GM19193 (cell line): ENCODE results near the gene CHD6.

Experiments
- POLR2A ChIP-seq: IDR thresholded peaks from 4 replicates; pipeline ENCODE4 v1.6.1; 2011; ENCODE audit not compliant: insufficient read depth, insufficient read length; ENCODE audit errors: extremely low read depth

CHD6 gene

GRCh38 chr20:41367393-41367695 lies 250.8 kb downstream of the CHD6 start:
- no peak for TF ChIP-seq POLR2A

- TF ChIP-seq POLR2A, result no peak
Observed at GRCh38 chr20:41366546-41367392, 251.4 kb downstream of the CHD6 start, which contains the start of gene EMILIN3. Gene EMILIN3, minus strand, starts transcription at chr20:41366818. Its CDS starts 184 bp downstream, at chr20:41366634.

- TF ChIP-seq POLR2A, result no peak
Observed at GRCh38 chr20:41365777-41366545, 252.2 kb downstream of the CHD6 start.

DNA sequence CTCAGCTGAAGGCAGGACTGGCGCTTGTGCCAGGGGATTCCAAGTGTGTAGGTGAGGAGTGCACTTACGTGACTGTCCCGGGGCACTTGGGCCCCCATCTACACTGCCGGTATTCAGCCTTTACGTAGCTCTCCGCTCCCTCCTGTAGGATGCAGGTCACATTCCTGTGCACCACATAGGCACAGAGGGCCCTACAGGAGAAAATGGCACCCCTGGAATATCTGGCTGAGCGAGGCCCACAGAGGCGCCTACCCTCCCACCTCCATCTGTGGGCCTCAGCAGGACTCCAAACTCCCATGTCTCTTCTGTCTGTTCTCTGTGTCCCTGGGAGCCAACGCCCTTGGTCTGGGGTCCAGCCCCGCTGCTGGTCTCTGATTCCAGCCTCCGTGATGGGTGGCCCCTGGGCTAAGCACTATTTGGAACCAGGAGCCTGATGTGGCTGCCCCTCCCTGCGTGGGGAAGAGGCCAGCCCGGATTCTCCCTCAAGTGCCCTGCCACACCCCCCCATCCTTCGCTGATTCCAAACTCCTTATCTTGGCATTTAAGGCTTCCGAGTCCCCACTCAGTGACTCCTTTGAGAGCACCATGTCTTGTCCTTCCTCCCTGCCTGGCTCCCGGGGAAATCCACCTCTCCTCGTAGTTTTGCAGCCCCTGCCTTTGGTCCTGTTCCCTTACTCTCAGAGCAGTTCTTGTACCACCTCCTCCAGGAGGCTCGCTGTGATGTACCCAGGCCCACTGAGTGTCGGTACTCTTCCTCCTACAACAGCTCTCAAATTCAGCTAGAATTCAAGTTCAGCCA lies 253.0 kb downstream of the CHD6 start:
- no peak for TF ChIP-seq POLR2A

GRCh38 chr20:41364236-41364855 lies 253.8 kb downstream of the CHD6 start:
- TF ChIP-seq POLR2A, result no peak

GRCh38 chr20:41363601-41364000 lies 254.6 kb downstream of the CHD6 start:
- no peak for TF ChIP-seq POLR2A

- TF ChIP-seq POLR2A, result no peak
Observed at GRCh38 chr20:41362748-41363140, 255.4 kb downstream of the CHD6 start.

DNA sequence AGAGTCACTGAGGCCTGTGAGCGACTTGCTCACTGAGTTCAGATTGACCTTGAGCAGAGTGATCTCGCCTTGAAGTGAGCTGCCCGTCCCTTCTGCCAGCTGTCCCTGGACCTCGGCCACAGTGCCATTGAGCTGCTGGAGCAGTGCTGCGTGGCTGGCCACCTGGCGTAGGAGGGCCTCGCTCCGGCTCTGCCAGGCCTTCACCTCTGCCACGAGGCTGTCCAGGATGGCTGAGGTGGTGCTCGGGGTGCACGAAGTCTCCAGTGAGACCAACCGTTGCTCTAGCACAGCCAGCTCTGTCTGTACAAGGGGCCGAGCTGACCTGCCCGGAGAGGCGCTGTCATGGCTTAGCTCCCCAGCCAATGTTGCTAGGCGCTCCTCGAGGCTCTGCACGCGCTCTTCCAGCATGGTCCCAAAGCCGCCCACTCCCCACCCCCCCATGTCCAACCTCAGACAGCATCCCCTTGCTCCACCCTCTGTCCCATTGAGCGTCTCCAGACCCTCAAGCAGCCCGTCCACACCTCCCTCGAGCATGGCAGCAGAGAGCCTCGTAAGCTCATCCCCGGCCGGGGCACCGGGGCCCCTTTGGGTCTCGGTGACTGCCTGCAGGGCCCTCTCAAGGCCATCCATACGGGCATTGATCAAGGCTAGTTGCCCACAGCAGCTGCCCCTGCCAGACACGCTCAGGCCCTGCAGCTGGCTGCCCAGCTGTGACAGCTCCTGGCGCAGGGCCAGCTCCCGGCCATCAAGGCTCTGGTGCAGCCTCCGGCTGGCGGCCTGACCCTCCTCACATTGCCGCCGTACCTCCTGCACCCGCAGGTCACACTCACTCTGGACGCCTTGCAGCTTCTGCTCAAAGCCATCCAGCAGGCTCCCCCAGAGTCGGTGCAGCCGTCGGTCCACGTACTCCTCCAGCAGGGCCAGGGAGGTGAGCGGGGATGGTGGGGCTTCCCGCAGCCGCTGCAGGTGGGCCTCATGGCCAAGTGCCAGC lies 256.1 kb downstream of the CHD6 start:
- no peak for TF ChIP-seq POLR2A

- no peak for TF ChIP-seq POLR2A
Observed at GRCh38 chr20:41360831-41361756, 257.1 kb downstream of the CHD6 start.

GRCh38 chr20:41359541-41360011 lies 258.6 kb downstream of the CHD6 start:
- TF ChIP-seq POLR2A, result no peak

DNA sequence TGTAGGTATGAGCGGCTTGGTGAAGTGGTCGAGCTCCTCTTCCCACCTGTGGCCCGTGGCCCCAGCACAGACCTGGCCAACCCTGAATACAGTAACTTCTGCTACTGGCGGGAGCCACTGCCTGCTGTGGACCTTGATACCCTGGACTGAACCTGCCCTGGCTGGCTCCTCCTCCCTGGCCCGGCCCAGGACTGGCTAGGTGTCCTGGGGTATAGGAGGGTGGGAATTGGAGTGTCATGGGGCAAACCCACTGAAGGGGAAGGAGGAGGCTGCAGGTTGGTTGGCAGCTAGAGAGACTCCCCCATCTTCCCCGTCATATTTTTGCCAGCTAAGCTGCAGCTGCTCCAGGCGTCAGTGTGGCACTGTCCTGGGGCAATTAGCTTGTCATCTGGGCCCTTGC lies 259.5 kb downstream of the CHD6 start:
- no peak for TF ChIP-seq POLR2A

- no peak for TF ChIP-seq POLR2A
Observed at GRCh38 chr20:41358230-41358629, 259.9 kb downstream of the CHD6 start.
